SJCRH30 (cell line): ENCODE data around the gene PTN. TPM values are rescaled to one million over a fixed set of nuclear protein-coding genes. Genes with fewer than 3 reads are reported as not detected.
"Not testable (repeated sequence)": the region's sequence is repeated elsewhere in the genome, so short reads cannot be mapped to it uniquely, and the experiment has no call there.

Experiments used
- DNase-seq, 2 experiments: peaks; one replicate each; pipeline ENCODE4 v3.0.0-alpha.2; 2015 to 2020
- H3K27ac ChIP-seq: fragments of 250-450 bp; sonication (Bioruptor Pico); 2 replicates; pipeline ENCODE4 v1.5.1; 2020; ENCODE audit warnings: mild to moderate bottlenecking, moderate library complexity
- H3K27me3 ChIP-seq: fragments of 250-450 bp; sonication (Bioruptor Pico); 2 replicates; pipeline ENCODE4 v1.5.1; 2020; ENCODE audit warnings: mild to moderate bottlenecking, moderate library complexity
- H3K36me3 ChIP-seq: fragments of 250-450 bp; sonication (Bioruptor Pico); 2 replicates; pipeline ENCODE4 v1.5.1; 2020; ENCODE audit warnings: mild to moderate bottlenecking, moderate library complexity
- H3K4me1 ChIP-seq: fragments of 250-450 bp; sonication (Bioruptor Pico); 2 replicates; pipeline ENCODE4 v1.5.1; 2020; ENCODE audit warnings: mild to moderate bottlenecking, moderate library complexity
- H3K4me3 ChIP-seq: fragments of 250-450 bp; sonication (Bioruptor Pico); 2 replicates; pipeline ENCODE4 v1.5.1; 2020; ENCODE audit warnings: mild to moderate bottlenecking, moderate library complexity
- H3K9me3 ChIP-seq: fragments of 250-450 bp; sonication (Bioruptor Pico); replicated peaks from 2 replicates; pipeline ENCODE4 v1.5.1; 2020; ENCODE audit warnings: mild to moderate bottlenecking, moderate library complexity
- total RNA-seq: library from RNA; depleted of rRNA; stranded (reverse); fragments of >200 nt; shearing (Covaris generic); gene quantifications from 2 replicates; pipeline ENCODE4 v1.2.3, GENCODE V29; 2014

PTN gene
- total RNA-seq, 1 experiment from 2014 or later, result 0.51 TPM

DNA sequence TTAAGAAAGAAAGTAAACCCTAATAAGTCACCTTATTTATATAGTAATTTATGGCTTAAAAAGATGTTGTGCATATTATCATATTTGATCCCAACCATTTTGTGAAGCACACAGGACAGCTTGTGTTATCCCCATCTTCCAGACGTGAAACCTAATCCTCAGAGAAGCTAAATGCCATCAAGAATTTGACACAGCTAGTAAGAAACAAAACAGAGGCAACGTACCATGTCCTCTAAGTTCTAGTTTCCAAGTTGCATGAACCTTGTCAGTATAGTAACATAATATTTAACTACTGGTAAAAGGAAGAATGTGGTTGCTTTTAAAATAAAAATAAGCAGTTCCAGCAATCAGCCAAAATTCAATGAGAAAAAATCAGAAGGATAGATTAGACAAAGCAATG lies 41.5 kb downstream of the PTN start:
- H3K4me3 ChIP-seq, result no peak overlapping the region
- H3K27ac ChIP-seq, result no peak overlapping the region
- no peaks in the 10 kb centered on the region for H3K36me3 ChIP-seq
- no peak for DNase-seq
- no peaks in the 10 kb centered on the region for H3K9me3 ChIP-seq
- H3K4me1 ChIP-seq, result no peaks in the 10 kb centered on the region
- no peaks in the 10 kb centered on the region for H3K27me3 ChIP-seq

DNA sequence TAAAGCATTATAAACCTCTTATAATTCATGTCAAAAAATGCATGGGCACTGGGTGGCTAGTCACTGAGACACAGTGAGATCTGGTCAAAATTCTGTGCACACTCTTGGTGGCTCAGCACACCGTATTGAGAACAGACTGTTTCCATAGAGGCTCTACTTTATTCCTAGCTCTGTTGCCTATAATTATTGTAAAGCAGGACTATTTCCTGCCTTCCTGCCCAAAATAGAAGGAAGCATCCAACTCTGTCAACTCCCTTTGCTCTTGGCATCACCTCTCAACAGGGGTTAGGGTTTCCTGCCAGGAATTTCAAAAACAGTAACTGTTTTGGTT lies 45.1 kb downstream of the PTN start:
- Histone ChIP-seq H3K9me3 (no peaks in the 10 kb centered on the region), H3K27me3 (0 out of 2 replicates have a peak, but pooled peaks cover 3% of the 10 kb centered on the region), H3K27ac (no peak overlapping the region), H3K36me3 (no peaks in the 10 kb centered on the region), H3K4me1 (no peaks in the 10 kb centered on the region), H3K4me3 (no peak overlapping the region)
- no peak for DNase-seq

DNA sequence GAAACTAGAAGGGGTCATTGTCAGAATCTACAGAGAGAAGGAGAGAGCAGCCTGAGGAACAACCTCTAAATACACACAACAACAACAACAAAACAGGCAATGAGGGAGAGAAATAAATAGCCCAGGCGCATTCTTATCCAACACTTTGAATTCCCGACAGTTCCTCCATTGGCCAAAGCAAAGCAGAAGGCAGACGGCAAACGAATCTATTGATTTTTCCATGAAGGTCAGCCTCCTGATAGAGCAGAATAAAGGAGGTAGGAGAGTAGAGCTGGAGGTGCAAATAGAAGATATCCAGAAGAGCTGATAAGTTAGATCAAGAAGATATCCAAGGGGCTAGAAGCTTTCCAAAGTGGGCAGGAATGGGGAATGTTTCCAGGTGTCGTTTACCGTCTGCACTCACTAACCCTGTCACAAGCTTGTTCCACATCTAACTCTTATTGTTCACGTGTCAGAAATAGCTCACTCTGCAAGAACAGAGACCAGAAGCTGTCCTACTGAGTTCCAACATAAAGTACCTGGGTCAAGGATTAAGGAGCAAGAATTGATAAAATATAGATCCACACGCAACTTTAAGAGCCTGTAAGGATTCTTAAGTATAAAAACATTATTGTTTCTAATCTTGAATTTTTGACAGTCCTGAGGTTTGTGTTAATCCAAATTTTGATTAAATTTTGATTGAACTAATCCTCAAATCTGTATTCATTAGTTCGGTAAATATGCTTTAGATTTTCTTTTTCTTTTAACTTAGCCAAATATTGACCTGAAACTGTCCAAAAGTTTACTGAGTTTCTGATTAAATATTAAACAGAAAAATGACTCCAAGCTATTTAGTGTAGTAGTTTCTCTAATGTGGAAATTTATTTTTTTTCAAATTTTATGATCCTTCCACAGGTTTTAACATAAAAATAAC lies 45.7 kb downstream of the PTN start:
- Histone ChIP-seq H3K36me3 (no peaks in the 10 kb centered on the region), H3K27ac (no peak overlapping the region), H3K4me3 (no peak overlapping the region), H3K4me1 (no peaks in the 10 kb centered on the region), H3K9me3 (no peaks in the 10 kb centered on the region), H3K27me3 (0 out of 2 replicates have a peak, but pooled peaks cover 3% of the 10 kb centered on the region)
- no peak for DNase-seq

DNA sequence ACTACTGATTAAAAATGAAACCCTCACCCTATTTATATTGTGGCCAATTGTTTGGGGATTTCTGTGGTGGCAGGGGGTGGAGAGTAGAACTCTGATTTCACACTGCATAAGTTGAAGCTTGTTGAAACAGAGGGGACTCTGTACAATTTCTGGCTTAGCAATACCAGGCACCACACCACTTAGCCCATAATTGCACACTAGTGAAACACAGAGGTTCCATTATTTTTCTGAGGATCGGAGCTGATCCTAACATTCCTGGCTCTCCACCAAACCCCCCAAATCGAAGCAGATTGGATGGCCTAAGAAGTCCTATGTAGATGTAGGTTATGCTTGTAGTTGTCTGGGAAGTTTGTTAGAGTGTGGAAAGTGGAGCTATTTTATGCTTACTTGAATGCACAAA lies 47.0 kb downstream of the PTN start:
- peak in 1 of 2 experiments; percentile 7 for DNase-seq
- Histone ChIP-seq H3K36me3 (no peaks in the 10 kb centered on the region), H3K4me3 (no peak overlapping the region), H3K27me3 (0 out of 2 replicates have a peak, but pooled peaks cover 3% of the 10 kb centered on the region), H3K27ac (no peak overlapping the region), H3K9me3 (no peaks in the 10 kb centered on the region), H3K4me1 (no peaks in the 10 kb centered on the region)

DNA sequence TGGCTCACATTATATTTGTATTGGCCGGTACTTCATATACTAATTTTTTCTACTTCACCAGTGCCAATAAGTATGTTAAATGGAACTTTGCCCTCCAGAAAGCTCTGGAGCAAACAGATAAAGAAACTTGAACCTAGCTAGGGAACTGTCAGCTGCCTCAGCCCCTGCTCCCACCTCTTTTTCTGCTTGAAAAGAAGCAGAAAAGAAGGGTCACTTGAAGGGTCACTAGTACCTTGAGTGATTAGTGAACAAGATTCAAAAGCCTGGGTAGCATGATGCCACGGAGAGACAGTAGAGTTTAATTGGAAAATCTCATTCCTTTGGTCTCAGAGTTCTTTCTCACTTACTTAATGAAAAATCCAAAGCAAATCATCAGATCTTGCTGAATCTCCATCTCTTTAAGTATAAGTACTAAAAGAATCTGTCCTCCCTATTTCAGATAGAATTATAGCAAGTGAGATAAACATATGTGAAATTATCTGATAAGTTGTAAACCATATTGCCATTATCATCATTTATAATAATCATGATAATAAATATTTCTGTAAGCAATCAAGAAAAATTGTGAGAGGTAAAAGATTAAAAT lies 47.7 kb downstream of the PTN start:
- Histone ChIP-seq H3K4me3 (no peak overlapping the region), H3K36me3 (no peaks in the 10 kb centered on the region), H3K27me3 (0 out of 2 replicates have a peak, but pooled peaks cover 3% of the 10 kb centered on the region), H3K4me1 (no peaks in the 10 kb centered on the region), H3K9me3 (no peaks in the 10 kb centered on the region), H3K27ac (no peak overlapping the region)
- no peak for DNase-seq

DNA sequence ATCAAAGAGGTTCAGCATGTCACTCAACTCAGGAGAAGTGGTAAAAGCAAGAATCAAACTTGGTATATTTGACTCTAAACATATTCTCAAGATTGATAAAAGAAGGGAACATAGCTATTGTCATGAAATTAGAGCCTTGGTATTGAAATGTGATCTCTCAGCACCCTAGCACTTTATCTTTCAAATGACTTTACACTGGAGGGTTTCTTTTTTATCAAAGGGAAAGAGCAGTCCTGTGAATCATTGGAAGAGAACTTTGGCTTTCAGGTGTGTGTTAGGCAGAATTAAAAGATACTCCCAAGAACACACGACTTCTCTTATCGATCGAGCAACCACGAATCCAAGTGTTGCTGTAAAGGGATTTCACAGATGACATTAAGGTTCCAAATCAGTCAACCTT lies 54.4 kb downstream of the PTN start:
- DNase-seq, result no peak

DNA sequence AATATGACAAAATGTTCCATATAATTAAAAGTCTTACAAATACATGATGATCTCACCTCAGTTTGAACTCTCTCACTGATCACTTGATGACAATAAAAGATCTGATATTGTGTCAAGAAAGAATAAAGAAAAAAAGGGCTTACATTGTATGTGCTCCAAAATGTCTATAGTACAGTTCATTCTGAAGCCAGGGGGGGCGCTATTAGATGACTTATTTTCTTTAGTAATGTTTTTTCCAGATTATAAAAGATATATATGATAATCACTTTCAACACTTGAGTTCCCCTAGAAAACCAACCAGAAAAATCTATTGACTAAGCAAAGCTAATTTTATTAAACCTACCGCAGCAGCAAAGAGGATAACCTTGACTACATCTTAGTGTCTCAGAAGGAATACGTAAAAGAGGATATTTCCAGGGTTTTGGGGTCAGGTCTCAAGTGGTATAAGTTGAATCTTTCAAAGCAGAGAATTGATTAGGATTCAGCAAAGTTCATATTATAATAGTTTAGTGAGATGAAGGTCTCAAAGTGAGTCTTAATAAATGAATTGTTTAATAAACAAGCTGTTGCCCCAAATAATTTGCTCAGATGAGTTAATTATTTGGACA lies 55.8 kb downstream of the PTN start:
- no peak overlapping the region for H3K4me3 ChIP-seq
- no peaks in the 10 kb centered on the region for H3K27me3 ChIP-seq
- DNase-seq, result peak in 1 of 2 experiments; percentile 10
- no peaks in the 10 kb centered on the region for H3K36me3 ChIP-seq
- H3K27ac ChIP-seq, result no peak overlapping the region
- no peaks in the 10 kb centered on the region for H3K9me3 ChIP-seq
- no peaks in the 10 kb centered on the region for H3K4me1 ChIP-seq

More for the DNA sequence above, 54.4 kb downstream of the PTN start:
- no peaks in the 10 kb centered on the region for H3K4me1 ChIP-seq
- H3K4me3 ChIP-seq, result no peak overlapping the region
- no peaks in the 10 kb centered on the region for H3K9me3 ChIP-seq
- H3K36me3 ChIP-seq, result no peaks in the 10 kb centered on the region
- H3K27me3 ChIP-seq, result no peaks in the 10 kb centered on the region
- H3K27ac ChIP-seq, result no peak overlapping the region

DNA sequence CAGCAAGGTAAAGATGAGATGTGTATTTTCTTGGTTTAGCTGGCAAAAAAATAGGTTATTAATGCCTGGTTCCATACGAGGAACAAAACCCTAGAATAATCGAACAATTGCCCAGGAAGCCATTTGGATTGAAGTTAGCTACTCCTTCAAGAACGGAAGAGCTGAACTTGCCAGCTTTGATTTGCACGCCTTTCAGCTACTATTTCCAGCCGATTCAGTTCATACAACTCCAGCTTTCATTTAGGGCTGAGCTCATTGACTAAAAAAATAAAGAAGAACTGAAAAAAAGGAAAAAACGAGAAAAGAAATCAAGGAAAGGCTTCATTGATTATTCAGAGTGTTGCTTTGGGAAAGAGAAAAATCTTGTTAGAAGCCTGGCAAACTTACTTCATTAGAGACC lies 60.4 kb downstream of the PTN start:
- Histone ChIP-seq H3K27ac (no peak overlapping the region), H3K36me3 (no peaks in the 10 kb centered on the region), H3K9me3 (no peaks in the 10 kb centered on the region), H3K4me1 (no peaks in the 10 kb centered on the region), H3K27me3 (no peaks in the 10 kb centered on the region), H3K4me3 (no peak overlapping the region)
- no peak for DNase-seq

DNA sequence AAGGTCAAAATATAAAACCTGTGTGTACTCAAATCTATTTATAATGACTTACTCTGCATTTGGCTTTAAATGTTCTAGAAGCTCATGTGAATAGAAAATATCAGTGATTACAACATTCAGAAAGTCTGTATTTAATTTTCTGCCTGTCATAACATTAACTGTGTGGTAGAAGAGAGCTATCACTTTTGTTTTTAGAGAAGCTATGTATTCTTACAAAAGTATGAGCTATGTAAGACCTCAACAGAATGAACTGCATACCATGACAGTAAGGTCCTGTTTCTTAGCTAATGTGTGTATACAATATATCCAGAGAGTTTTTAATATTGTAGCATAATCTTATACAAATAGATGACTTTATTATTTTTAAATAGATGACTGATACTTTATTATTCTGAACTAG lies 61.5 kb downstream of the PTN start:
- Histone ChIP-seq H3K27ac (no peak overlapping the region), H3K4me3 (no peak overlapping the region), H3K4me1 (no peaks in the 10 kb centered on the region), H3K9me3 (no peaks in the 10 kb centered on the region), H3K27me3 (no peaks in the 10 kb centered on the region), H3K36me3 (no peaks in the 10 kb centered on the region)
- DNase-seq, result no peak

DNA sequence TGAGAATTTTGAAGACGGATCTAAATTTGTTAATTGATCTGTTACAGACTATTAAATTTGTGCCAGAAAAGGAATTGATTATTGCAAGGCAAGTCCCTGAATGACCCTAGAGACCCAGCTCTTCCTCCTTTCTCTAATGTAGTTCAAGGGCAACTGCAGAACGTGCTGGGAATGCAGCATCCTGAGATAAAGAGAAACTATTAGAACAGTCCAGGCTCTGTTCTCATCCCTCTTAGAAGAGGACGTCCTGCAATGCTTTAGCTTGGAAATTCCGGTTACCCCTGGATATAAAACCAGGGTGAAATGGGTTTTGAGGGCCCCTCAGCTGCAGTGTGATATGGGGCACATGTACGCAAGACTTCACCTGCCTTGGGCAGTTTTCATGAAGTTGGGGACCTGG lies 67.3 kb downstream of the PTN start:
- H3K9me3 ChIP-seq, result no peaks in the 10 kb centered on the region
- no peak overlapping the region for H3K4me3 ChIP-seq
- H3K27me3 ChIP-seq, result no peaks in the 10 kb centered on the region
- no peak for DNase-seq
- H3K27ac ChIP-seq, result no peak overlapping the region
- H3K36me3 ChIP-seq, result no peaks in the 10 kb centered on the region
- H3K4me1 ChIP-seq, result no peaks in the 10 kb centered on the region

DNA sequence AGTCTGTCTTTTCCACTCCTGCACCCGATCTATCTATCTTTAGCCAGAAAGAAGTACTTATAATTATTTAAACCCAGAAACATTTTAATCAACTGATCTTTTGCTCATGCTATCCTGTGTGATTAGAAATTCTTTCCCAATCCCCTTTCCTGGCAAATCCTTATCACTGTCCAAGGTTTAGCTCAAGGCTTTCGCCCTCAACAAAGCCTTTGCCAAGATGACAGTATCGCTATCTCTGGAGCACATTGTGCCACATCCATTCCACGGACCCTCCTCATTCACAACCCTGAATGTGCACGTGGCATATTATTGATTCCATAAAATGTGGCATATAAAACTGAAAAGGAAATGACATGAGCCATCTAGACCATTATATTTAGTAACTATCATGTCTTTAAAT lies 71.3 kb downstream of the PTN start:
- no peaks in the 10 kb centered on the region for H3K4me1 ChIP-seq
- no peak overlapping the region for H3K27ac ChIP-seq
- no peak for DNase-seq
- H3K36me3 ChIP-seq, result no peaks in the 10 kb centered on the region
- 0 out of 2 replicates have a peak, but pooled peaks cover 3% of the 10 kb centered on the region for H3K27me3 ChIP-seq
- no peak overlapping the region for H3K4me3 ChIP-seq
- H3K9me3 ChIP-seq, result no peaks in the 10 kb centered on the region

DNA sequence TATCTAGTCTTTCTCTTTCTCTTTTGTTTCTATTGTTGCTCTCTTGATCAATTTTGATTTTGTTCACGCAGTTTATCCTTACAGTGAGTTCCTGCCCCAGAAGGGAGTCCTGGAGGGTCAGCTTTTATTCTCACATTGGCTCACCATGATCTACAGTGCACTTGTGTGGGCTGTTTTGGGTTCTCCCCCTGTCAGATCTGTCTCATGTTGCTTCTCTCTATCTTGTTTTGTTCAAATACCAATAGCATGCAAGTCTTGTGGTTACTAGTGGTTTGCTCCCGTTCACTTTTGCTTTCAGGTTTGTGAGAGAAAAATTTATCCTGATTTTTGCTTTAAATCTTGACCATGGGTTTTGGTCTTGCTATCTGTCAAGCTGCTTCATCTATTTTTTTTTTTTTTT lies 74.3 kb downstream of the PTN start:
- Histone ChIP-seq H3K4me3 (no peak overlapping the region), H3K9me3 (no peaks in the 10 kb centered on the region), H3K4me1 (no peaks in the 10 kb centered on the region), H3K27me3 (0 out of 2 replicates have a peak, but pooled peaks cover 3% of the 10 kb centered on the region), H3K27ac (no peak overlapping the region), H3K36me3 (no peaks in the 10 kb centered on the region)
- DNase-seq, result no peak

DNA sequence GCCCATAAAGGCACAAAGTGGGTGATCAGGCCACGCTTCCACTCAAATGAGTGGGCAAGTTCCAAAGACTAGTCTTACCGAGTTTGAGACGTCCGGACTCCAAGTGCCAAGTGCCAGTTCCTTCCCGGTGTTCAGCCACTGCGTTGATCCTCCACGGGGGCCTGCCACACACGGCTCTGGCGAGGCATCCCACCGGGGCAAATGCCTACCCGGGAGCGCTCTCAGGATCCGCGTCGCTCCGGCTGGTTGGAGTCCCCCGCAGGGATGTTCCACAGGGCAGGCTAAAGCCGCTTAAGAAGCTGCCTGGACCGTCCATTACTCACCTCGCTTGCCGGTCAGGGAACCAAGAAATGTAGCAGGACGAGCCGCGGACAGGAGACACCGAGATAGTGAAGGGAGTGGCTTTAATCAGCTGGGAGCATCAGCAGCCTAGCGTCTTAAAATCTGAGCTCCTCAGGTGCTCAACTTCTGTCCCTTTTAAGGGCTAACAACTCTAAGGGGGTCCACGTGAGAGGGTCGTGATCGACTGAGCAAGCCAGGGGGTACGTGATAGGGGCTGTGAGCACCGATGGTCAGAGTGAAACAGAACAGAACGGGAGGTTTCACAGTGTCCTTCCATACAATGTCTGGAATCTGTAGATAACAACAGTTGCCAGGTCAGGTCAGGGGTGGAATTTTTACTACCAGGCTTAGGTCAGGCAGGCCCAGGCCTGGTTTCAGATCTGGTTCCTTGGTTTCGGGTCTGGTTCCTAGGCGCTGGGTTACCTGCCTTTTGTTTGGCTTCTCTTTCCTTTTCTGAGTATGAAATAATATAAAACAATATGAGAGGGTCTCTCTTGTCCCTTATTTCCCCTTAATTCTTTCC lies 75.3 kb downstream of the PTN start:
- H3K4me1 ChIP-seq, H3K27me3 ChIP-seq, H3K9me3 ChIP-seq, H3K27ac ChIP-seq, DNase-seq, H3K36me3 ChIP-seq, H3K4me3 ChIP-seq: not testable (repeated sequence)

DNA sequence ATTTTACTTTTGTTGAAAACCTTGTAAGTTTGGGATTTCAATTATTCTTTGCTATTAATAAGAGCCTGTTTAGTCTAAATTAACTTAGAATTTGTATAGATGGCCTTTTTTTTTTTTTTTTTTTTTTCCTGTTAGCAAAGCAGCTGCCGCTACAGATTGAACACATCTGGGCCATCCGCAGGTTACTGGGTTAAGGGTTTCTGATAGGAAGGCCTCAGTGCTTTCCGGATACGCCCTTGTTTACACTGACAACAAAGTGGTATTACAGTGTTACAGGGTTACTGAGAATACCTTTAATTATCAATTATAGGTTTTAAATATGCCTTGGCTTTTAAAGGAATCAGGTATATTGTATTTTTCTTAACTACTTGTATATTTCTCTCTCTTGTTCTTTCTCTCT lies 76.8 kb downstream of the PTN start:
- no peak overlapping the region for H3K4me3 ChIP-seq
- H3K4me1 ChIP-seq, result no peaks in the 10 kb centered on the region
- H3K27me3 ChIP-seq, result 0 out of 2 replicates have a peak, but pooled peaks cover 3% of the 10 kb centered on the region
- no peak overlapping the region for H3K27ac ChIP-seq
- no peaks in the 10 kb centered on the region for H3K36me3 ChIP-seq
- H3K9me3 ChIP-seq, result no peaks in the 10 kb centered on the region
- no peak for DNase-seq
